ENCODE results near the gene GRIN3B.

The GRIN3B gene

GRCh38 chr19:1041835-1042685 is 41.8 kb downstream of the GRIN3B start:
- DNase-seq (ENCODE audit: low read depth) = no peak

GRCh38 chr19:1042689-1043511 is 42.7 kb downstream of the GRIN3B start:
- no peak for DNase-seq (ENCODE audit: low read depth)

DNA sequence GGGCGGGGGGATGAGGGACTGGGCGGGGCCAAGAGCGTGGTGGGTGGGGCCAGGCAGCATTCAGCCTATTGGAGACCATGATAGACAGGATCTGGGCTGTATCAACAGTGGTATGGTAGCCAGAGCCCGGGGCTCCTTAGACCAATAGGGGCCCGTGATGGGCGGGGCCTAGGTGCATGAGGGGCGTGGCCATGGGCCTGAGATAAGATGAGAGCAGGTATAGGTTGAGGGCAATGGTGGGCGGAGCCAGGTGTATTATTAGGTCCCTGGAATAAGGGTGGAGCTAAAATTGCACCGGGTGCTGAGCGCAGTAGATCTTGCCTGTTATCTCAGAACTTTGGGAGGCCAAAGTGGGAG is 45.0 kb downstream of the GRIN3B start:
- DNase-seq (ENCODE audit: low read depth) = no peak

DNA sequence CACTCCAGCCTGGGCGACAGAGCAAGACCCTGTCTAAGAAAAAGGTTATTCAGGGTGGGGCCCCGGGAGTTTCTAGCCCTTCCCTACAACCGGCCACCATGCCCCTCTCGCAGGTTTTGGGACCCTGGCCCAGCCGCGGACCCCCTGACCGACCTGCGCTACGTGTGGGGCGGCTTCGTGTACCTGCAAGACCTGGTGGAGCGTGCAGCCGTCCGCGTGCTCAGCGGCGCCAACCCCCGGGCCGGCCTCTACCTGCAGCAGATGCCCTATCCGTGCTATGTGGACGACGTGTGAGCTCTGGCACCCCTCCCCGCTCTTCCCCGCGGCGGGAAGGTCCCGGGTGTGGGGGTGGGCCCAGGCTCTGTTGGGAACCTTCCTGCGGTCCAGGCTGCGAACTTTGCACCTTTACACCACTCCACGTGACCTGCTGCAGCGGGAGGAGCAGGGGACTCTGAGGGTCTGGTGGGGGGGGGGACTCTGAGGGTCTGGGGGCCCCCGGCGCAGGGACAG is 46.0 kb downstream of the GRIN3B start:
- no peak for DNase-seq (ENCODE audit: low read depth)

DNA sequence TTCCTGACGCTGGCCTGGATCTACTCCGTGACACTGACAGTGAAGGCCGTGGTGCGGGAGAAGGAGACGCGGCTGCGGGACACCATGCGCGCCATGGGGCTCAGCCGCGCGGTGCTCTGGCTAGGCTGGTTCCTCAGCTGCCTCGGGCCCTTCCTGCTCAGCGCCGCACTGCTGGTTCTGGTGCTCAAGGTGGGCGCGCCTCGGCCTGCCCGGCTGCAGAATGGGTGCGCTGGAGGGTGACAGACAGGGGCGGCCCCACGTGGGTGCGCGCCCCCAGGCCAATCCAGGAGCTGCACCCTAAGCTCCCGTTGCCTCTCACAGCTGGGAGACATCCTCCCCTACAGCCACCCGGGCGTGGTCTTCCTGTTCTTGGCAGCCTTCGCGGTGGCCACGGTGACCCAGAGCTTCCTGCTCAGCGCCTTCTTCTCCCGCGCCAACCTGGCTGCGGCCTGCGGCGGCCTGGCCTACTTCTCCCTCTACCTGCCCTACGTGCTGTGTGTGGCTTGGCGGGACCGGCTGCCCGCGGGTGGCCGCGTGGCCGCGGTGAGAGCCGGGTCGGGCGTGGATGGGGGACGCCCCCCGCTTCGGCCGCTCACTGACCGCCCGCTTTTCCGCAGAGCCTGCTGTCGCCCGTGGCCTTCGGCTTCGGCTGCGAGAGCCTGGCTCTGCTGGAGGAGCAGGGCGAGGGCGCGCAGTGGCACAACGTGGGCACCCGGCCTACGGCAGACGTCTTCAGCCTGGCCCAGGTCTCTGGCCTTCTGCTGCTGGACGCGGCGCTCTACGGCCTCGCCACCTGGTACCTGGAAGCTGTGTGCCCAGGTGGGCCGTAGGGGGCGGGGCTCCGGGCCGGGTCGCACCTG is 46.8 kb downstream of the GRIN3B start:
- DNase-seq (ENCODE audit: low read depth) = no peak

GRCh38 chr19:1047696-1048147 is 47.5 kb downstream of the GRIN3B start:
- DNase-seq (ENCODE audit: low read depth) = no peak

DNA sequence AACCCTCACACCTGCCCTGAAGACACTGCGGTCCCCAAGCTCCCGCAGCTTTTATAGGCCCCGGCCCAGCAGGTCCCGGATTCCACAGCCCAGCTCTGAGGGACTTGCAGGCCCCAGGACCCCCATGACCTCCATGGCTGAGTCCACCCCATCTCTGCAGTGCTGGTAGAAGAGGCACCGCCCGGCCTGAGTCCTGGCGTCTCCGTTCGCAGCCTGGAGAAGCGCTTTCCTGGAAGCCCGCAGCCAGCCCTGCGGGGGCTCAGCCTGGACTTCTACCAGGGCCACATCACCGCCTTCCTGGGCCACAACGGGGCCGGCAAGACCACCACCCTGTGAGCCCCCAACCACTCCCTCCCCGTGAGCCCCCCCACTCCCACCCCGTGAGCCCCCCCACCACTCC is 48.9 kb downstream of the GRIN3B start:
- no peak for DNase-seq (ENCODE audit: low read depth)

DNA sequence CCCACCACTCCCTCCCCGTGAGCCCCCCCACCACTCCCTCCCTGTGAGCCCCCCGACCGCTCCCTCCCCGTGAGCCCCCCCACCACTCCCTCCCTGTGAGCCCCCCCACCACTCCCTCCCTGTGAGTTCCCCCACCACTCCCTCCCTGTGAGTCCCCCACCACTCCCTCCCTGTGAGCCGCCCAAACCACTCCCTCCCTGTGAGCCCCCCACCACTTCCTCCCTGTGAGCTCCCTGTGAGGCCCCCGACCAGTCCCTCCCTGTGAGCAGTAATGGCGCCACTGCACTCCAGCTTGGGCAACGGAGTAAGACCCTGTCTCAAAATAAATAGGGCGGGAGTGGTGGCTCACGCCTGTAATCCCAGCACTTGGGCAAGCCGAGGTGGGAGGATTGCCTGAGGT is 49.6 kb downstream of the GRIN3B start:
- DNase-seq (ENCODE audit: low read depth) = no peak

GRCh38 chr19:1050989-1051788 is 51.0 kb downstream of the GRIN3B start:
- no peak for DNase-seq (ENCODE audit: low read depth)

- DNase-seq (ENCODE audit: low read depth) = no peak
Measured at GRCh38 chr19:1051791-1052190, 51.6 kb downstream of the GRIN3B start.

GRCh38 chr19:1052349-1052975 is 52.2 kb downstream of the GRIN3B start:
- DNase-seq (ENCODE audit: low read depth) = no peak

- DNase-seq (ENCODE audit: low read depth) = no peak
Measured at GRCh38 chr19:1053176-1054101, 53.2 kb downstream of the GRIN3B start.

- no peak for DNase-seq (ENCODE audit: low read depth)
Measured at GRCh38 chr19:1054102-1055027, 54.1 kb downstream of the GRIN3B start.

- DNase-seq (ENCODE audit: low read depth) = no peak
Measured at GRCh38 chr19:1055028-1055425, 54.8 kb downstream of the GRIN3B start.

DNA sequence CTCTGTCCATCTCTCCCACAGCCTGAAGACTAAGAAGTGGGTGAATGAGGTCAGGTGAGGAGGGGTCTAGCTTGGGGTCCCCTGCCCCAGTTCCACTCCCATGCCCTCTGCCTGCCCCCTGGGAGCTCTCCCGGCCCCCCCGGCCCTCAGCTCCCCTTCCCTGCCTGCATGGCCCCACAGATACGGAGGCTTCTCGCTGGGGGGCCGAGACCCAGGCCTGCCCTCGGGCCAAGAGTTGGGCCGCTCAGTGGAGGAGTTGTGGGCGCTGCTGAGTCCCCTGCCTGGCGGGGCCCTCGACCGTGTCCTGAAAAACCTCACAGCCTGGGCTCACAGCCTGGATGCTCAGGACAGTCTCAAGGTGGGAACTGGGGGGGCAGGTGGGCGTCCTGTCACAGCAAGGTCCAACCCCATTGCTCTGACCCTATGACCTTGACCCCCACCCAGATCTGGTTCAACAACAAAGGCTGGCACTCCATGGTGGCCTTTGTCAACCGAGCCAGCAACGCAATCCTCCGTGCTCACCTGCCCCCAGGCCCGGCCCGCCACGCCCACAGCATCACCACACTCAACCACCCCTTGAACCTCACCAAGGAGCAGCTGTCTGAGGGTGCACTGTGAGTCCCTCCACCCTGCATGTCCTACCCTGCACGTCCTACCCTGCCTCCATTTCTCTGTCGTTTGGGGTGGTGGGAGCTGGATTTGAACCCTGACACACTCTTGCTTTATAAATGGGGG is 55.8 kb downstream of the GRIN3B start:
- no peak for DNase-seq (ENCODE audit: low read depth)

DNA sequence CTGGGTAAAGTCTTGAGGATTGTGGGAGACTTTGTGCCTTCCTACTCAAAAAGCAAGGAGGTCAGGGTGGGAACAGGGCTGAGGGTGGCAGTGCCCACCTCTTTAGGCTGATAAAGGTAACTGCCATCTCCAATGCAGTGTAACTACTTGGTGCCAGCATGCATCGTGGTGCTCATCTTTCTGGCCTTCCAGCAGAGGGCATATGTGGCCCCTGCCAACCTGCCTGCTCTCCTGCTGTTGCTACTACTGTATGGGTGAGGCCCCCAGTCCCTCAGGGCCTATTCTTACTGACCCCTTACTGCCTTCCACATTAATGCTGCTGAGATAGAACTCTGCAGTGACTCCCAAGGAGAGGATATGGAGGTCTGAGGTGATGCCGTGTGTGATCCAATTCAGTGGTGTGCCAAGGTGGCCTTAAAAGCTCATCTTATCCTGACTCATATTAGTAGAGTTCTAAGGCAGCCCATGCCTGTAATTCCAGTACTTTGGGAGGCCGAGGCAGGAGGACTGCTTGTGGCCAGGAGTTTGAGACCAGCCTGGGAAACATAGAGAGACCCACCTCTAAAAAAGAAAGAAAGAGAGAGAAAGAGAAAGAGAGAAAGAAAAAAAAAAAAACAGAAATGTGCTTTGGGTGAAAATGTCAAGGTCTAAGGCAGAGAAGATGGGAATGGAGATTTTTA is 57.1 kb downstream of the GRIN3B start:
- DNase-seq (ENCODE audit: low read depth) = no peak

DNA sequence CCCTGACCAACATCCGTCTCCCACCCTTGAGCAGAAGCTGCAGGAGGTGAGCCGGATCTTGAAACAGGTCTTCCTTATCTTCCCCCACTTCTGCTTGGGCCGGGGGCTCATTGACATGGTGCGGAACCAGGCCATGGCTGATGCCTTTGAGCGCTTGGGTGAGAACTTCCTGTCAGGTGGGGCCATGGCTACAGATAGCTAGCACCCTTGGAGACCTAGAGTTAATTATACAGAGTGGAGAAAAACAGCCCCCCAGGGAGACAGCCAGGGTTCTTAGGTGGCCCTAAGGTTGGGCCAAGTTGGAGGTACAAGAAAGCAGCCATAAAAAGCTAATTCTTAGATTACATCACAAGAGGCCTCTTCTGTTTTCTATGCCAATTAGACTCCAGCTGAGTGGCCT is 57.9 kb downstream of the GRIN3B start:
- DNase-seq (ENCODE audit: low read depth) = no peak
